NCI-H1417 treated with DMSO at 0.1 percent for 48 hours (cell line): ENCODE measurements around the gene TOMM34.

ENCODE experiments used
- DNase-seq: peaks from one replicate; lab custom pipeline; 2025; lab: John Stamatoyannopoulos, UW

The TOMM34 gene

GRCh38 chr20:44932916-44933315 lies 27.3 kb downstream of the TOMM34 start:
- no peak for DNase-seq

DNA sequence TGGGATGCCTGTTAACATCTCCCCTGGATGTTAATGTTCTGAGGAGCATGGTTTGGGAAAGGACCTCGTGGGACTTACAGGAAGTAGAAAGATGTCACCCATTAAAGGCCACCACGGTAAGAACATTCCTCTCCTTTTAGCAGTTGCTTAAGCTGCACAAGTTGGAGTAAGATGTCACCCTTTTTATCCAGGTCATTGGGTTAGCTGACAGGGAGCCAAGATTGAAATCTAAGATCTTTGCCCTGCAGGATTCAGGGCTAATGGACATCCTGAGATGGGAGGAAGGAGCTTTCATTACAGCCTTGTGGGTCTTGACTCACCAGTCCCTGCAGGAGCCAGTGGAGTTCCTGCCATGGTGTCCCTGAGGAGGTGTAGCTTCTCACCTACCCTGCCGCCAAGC lies 28.3 kb downstream of the TOMM34 start:
- DNase-seq: no peak

GRCh38 chr20:44930517-44931168 lies 29.6 kb downstream of the TOMM34 start:
- no peak for DNase-seq

DNA sequence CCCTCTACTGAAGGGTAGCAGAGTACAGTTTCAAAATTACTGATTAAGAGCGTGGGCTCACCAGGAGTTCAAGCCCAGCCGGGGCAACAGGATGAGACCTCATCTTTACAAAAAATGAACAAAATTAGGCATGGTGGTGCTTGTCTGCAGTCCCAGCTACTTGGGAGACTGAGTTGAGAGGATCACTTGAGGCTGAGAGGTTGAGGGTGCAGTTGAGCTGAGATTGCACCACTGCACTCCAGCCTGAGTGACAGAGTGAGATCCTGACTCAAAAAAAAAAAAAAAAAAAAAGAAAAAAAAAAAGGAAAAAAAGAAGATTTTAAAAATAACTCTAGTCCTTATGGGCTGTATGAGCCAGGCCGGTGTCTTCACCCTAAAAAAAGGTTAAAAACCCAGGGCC lies 31.6 kb downstream of the TOMM34 start:
- DNase-seq: no peak

DNA sequence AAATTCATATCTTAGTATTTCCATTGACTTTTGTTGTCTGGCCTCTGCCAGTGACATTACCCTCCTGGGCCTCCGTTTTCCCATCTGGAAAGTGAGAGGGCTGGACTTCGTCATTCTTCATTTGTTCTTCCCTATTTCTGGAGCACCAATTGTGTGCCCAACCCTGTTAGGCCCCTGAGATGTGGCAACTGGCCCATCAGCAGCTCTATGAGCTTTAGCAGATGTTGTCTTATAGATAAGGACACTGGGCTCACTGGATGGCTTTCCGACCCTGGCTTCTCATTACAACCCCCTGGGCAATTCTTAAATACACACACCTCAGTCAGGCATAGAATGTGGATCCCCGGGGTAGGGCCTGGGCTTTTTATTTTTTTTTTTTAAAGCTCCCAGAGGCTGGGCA lies 35.7 kb downstream of the TOMM34 start:
- DNase-seq: no peak

DNA sequence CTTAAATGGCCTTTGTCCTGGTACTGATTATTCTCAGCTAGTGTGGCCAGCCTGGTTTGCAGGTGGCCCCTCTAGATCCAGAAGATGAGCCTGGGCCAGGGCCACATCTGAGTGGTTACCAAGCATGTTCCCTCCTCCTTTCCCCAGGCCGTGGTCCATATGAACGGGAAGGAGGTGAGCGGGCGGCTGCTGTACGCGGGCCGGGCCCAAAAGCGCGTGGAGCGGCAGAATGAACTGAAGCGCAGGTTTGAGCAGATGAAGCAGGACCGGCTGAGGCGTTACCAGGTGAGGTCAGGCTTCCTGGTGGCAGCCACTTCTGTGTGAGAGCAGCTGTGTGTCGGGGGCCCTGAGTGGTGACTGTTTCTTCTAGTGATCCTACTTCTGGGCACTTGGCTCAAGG lies 38.8 kb downstream of the TOMM34 start:
- DNase-seq: no peak

- DNase-seq: no peak
These were observed 41.4 kb downstream of the TOMM34 start for GRCh38 chr20:44918761-44919160.

GRCh38 chr20:44918342-44918741 lies 41.9 kb downstream of the TOMM34 start:
- no peak for DNase-seq

- no peak for DNase-seq
These were observed 42.8 kb downstream of the TOMM34 start for GRCh38 chr20:44917399-44917798.

- DNase-seq: no peak
These were observed 43.6 kb downstream of the TOMM34 start for GRCh38 chr20:44916586-44916985.

DNA sequence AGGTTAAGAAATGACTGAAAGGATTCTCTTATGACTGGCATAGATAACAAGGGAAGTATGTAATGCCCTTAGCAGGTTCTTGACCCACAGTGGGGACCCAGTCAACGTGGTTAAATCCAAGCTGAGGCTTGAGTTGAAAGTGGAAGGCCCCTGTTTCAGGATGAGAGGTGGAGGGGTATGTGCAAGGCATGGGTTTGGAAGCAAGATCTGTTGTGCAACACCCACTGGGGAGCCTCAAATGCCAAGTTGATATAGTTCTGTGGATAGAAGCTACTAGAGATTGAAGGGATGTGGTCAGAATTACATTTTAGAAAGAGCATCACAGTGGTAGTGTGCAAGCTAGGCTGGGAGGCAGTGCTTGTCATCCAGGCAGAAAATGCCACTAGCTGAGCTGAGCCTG lies 45.3 kb downstream of the TOMM34 start:
- DNase-seq: no peak

DNA sequence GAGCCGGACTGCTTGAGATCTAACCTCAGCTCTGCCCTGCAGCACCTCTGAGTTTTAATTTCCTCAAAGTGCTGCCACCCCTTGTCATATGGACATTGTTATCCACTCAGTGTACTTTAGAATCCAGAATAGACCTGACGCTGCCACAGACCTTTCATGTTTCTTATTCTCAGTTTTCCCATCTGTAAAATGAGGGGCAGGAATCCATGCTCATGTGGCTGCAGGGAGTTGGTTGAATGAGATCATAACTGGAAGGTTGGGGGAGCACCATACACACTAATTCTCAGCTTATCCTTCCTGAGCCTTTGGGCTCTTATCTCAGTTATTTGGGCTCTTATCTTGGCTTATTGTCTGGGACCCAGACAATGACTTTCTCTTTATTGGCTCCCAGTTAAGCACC lies 48.0 kb downstream of the TOMM34 start:
- no peak for DNase-seq

GRCh38 chr20:44911264-44911921 lies 48.8 kb downstream of the TOMM34 start:
- no peak for DNase-seq

DNA sequence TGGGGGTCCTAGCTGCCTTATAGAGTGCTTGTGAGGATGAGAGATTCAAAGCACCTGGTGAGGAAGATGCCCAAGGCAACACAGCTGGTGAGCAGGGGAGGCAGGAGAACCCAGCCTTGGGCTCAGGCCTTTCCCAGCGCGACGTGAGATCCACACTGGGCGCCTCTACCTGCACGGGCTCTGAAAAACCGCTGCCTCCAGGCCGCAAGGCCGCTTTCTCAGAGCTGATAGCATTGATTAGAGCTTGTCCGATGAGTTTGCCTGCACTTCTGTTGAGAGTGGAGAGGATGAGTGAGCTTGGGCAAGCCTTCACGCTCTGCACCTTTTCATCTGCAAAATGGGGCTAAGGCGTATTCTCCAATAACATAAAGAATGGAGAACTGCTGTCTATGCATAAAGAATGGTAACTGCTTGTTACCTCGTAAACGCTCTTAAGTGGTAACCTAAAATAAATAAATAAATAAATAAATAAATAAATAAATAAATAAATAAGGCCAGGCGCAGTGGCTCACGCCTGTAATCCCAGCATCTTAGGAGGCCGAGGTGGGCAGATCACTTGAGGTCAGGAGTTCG lies 49.4 kb downstream of the TOMM34 start:
- DNase-seq: no peak

GRCh38 chr20:44909872-44910689 lies 50.1 kb downstream of the TOMM34 start, which contains the start of gene PABPC1L:
PABPC1L (plus strand) TSS chr20:44910060; CDS start chr20:44910144, 84 bp downstream.
- DNase-seq: no peak

GRCh38 chr20:44908987-44909871 lies 51.0 kb downstream of the TOMM34 start:
- no peak for DNase-seq

DNA sequence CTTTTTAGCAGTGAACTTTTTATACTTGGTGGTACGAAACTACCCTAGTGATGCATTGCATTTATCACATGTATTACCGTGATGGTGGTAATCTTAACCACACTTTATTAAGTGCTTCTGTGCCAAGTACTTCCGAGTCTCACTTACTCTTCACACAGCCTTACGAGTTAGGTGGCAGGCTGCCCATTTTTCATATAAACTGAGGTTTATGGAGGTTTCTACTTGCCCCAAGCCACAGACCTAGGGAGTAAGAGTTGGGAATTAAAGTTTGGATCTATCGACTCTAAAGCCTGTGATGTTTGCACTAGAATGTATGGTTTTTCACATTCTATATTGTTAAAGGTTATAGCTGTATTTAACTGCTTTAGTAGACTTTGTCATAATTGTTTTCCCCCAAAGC lies 55.8 kb downstream of the TOMM34 start:
- no peak for DNase-seq

DNA sequence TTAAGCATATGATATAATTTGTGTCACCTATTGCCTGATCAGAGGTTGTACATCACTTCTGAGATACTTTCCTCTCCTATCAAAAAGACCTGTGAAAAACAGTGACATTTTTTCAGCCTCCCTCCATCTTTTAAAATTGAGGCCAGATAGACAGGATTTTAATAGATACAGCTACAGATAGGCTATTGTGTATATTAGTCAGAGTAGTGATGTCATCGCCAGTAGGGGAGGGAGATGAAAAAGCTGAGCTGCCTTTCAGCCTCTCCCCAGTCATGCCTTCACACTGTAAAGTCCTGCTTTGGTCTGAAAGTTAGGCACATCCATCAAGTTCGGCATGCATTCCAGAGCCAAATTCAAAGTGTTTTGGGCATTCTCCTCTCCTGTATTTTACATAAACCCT lies 58.2 kb downstream of the TOMM34 start:
- DNase-seq: no peak

GRCh38 chr20:44900231-44900854 lies 59.9 kb downstream of the TOMM34 start:
- DNase-seq: no peak

DNA sequence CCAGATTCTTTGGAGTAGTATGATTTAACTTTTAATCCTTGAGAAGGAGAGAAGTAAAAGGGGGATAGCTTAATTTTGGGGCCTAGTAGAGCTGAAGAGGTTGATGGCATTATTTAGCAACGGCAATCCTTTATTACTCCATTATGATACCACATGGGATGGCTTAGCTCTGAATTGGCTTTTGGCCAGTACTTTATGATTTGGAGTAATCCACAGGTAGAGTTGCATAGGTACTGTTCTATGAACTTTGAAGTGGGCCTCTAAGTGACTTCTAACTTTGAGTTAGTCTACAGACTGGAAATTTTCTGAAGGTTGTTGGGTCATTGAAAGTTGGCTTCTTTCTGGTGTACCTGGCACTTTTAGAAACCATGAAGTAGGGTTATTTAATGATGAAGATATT lies 63.1 kb downstream of the TOMM34 start:
- DNase-seq: no peak

- no peak for DNase-seq
These were observed 63.6 kb downstream of the TOMM34 start for GRCh38 chr20:44896583-44896982.
